Activated T-cell treated with anti-CD3 and anti-CD28 coated beads for 1 hour (primary cell): ENCODE data around the gene PIK3R2.
A peak's percentile ranks its signal among the peaks of the same experiment; 100 is the strongest.

ENCODE experiments used
- DNase-seq: peaks from one replicate; pipeline ENCODE4 v3.0.0-alpha.2; 2020; ENCODE audit warnings: low read depth

PIK3R2 gene

GRCh38 chr19:18173054-18173571 is 20.1 kb downstream of the PIK3R2 start:
- DNase-seq = no peak

- peak; percentile 49 for DNase-seq
These were observed 20.8 kb downstream of the PIK3R2 start, which contains the start of gene IFI30 for GRCh38 chr19:18173572-18174288. Gene IFI30 (plus strand): TSS chr19:18173813. CDS start chr19:18173842, 29 bp downstream.

GRCh38 chr19:18174983-18175382 is 22.0 kb downstream of the PIK3R2 start:
- DNase-seq = no peak

- DNase-seq = no peak
These were observed 23.7 kb downstream of the PIK3R2 start for GRCh38 chr19:18176367-18177310.

- DNase-seq = no peak
These were observed 27.0 kb downstream of the PIK3R2 start for GRCh38 chr19:18179957-18180356.

- no peak for DNase-seq
These were observed 30.6 kb downstream of the PIK3R2 start for GRCh38 chr19:18183529-18183928.

GRCh38 chr19:18185538-18185937 is 32.6 kb downstream of the PIK3R2 start:
- no peak for DNase-seq

- DNase-seq = no peak
These were observed 37.3 kb downstream of the PIK3R2 start for GRCh38 chr19:18190278-18190677.

- DNase-seq = no peak
These were observed 38.7 kb downstream of the PIK3R2 start for GRCh38 chr19:18191640-18192062.

GRCh38 chr19:18192673-18193387 is 39.9 kb downstream of the PIK3R2 start, which contains the start of gene MPV17L2:
Gene MPV17L2 (plus strand): TSS chr19:18193218. CDS start chr19:18193282, 64 bp downstream.
- peak; percentile 96 for DNase-seq

GRCh38 chr19:18193388-18194180 is 40.6 kb downstream of the PIK3R2 start:
- DNase-seq = no peak

GRCh38 chr19:18194181-18194530 is 41.2 kb downstream of the PIK3R2 start:
- no peak for DNase-seq

GRCh38 chr19:18194554-18195238 is 41.7 kb downstream of the PIK3R2 start:
- no peak for DNase-seq

- no peak for DNase-seq
These were observed 43.5 kb downstream of the PIK3R2 start for GRCh38 chr19:18196511-18196845.

- DNase-seq = no peak
These were observed 44.3 kb downstream of the PIK3R2 start for GRCh38 chr19:18197306-18197705.

- DNase-seq = no peak
These were observed 45.0 kb downstream of the PIK3R2 start for GRCh38 chr19:18197941-18198340.

GRCh38 chr19:18198374-18198773 is 45.4 kb downstream of the PIK3R2 start:
- DNase-seq = no peak

GRCh38 chr19:18202397-18202777 is 49.4 kb downstream of the PIK3R2 start:
- DNase-seq = no peak

GRCh38 chr19:18202778-18203407 is 49.9 kb downstream of the PIK3R2 start:
- no peak for DNase-seq

GRCh38 chr19:18203408-18203862 is 50.5 kb downstream of the PIK3R2 start:
- peak; percentile 37 for DNase-seq
